NCI-H2196 (cell line): ENCODE results near the gene DPF3.

Experiments
- DNase-seq: peaks from one replicate; lab custom pipeline; 2025; ENCODE audit not compliant: unreplicated experiment; lab: John Stamatoyannopoulos, UW

DPF3 gene

DNA sequence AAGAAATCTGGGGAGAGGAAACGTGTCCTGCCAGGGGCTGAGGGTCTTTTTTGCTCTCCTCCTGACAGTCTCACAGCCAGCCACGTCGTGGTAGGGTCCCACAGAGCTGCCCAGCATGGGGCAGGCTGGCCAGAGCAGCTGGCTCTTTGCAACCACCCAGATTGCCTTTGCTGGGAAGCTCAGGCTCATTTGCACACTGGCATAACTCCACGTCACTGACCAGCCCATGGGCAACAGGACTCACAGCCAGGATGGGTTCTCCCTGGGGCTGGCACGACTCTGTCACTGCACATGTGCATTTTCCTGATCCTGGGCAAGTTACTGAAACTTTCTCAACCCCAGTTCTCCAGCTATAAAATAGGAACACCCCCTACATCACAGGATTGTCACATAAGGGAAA is 242.2 kb downstream of the DPF3 start:
- DNase-seq, result no peak

DNA sequence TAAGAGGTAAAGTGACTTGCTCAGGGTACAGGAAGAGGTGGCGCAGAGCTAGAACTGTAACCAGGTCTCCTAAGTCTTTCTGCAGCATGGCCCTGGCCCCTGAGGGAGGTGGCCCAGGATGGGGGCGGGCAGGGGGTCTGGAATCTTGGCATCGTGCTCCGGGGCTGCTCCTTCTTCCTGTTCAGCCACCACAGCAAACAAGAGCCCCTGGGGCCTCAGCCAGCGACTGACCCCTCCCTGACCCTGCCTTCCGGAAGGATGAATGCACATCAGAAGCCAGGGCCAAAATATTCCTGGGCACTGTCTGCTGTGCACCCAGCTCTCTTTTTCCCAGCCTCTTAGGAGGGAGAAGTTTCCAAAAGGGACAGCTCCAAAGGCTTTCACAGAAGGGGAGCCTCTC is 242.8 kb downstream of the DPF3 start:
- no peak for DNase-seq

GRCh38 chr14:72649603-72650227 is 244.2 kb downstream of the DPF3 start:
- no peak for DNase-seq

DNA sequence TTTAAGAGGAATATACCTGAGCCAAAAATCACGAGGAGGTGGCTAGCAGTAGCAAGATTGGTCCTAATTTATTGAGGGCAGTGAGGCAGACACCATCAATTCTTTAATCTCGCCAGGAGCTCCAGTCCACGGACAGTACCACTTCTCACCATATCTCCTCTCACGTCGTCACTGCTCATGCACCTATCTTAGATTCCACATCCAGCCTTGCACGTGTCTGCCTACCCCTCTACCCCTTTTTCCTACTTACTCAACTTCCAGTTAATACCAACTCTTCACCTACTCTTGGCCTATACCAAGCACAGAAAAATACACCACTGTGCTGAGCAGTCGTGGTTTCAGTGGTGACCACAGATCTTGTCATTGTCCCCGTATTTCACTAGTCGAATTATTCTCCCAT is 246.1 kb downstream of the DPF3 start:
- DNase-seq, result no peak

- no peak for DNase-seq
These were observed 246.9 kb downstream of the DPF3 start for GRCh38 chr14:72646861-72647528.

DNA sequence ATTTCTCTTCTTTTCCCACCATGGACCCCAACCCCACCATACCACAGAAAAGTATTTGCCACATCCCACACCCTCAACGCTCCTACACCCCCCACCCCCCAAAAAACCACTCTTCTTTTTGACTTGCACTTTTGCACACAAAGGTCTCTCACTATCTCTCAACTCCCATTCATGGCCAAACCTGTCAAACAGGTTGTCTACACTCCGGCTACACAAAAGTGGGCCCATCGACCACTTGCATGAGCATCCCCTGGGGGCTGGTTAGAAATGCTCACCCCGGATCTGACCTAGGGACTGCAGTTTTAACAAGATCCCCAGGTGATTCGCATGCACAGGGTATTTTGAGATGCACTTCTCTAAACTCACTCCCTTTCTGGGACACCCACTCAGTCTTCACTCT is 248.2 kb downstream of the DPF3 start:
- no peak for DNase-seq

- DNase-seq, result no peak
These were observed 249.0 kb downstream of the DPF3 start for GRCh38 chr14:72644758-72645489.

GRCh38 chr14:72644038-72644437 is 249.9 kb downstream of the DPF3 start:
- no peak for DNase-seq

- DNase-seq, result no peak
These were observed 250.5 kb downstream of the DPF3 start for GRCh38 chr14:72643317-72643801.

DNA sequence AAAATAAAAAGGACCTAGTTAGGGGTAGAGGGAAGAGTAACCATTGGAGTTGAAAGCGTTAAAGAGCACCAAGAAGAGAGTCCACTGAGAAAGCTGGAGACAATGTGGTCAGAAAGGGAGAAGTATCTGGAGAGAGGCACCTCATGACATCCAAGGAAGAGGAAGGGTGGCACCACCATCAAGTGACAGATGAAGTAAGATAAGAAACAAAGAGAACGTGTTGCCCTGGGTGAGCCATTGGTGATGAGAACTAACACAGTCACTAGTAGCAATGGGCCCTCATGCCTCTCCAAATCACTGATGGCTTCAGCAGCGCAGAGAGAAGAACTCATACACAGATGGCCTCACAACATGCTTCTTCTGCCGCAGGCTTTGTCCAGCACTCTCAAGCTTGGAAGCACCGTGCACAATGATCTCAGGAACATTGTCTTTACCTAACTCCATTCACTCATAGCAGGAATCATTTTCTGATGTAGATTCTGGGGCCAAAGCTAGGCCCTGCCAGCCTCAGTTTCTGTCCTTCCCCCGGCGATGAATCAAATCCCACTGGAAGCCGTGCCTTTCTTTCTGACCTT is 252.9 kb downstream of the DPF3 start:
- DNase-seq, result no peak

DNA sequence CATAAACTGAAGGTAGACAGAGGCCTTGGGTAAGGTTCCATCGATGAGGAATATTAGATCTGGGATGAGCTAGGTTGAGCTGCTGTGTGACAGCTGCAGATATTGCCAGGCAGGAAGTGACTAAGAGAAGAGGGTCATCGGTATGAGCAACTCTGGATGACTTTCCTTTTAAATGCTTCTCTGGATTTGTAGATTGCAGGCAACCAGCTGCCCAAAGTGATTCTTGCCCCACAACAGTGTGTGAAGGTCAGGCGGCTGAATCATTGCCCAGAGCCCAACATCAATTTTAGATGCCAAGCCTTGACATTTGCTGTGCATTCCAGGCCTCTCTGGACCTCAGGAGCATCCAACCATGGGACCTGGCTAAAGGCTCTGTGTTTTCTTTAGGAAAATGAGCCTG is 255.9 kb downstream of the DPF3 start:
- DNase-seq, result no peak

- DNase-seq, result no peak
These were observed 257.0 kb downstream of the DPF3 start for GRCh38 chr14:72636871-72637270.

DNA sequence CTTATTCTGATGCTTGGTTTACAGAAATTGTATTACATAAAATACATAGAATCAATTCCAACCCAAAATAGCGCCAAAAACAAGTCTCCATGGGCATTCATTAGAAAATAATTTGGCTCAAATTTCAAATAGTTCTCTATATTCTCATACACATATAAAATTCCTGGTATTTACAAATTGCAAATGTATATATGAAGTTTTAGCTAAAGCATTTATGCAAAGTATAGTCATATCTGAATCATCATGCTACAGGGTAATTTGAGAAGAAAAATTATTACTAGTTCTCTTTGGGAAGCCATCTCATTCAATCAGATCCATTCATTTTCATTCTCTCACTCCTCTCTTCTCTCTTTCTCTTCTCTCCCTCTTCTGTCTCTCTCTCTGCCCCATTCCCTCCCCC is 257.8 kb downstream of the DPF3 start:
- DNase-seq, result no peak

- no peak for DNase-seq
These were observed 258.9 kb downstream of the DPF3 start for GRCh38 chr14:72634691-72635616.

DNA sequence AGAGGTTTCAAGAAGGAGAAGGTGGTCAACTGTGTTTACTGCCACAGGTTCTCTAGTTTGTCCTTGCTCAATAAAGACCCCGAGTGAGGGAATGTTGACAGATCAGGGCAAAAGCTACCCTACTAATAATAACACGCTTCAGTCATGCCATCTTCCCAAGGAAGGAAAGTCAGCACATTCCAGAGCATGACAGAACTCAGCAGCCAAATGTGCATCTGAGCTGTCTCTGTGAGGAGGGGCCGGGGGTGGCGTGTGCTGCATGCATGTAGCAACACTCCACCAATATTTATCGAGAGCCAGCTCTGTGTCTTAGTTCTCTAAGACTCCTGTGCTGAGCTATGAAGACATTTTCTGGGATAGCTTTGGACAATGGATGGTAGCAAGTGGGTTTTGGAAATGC is 260.4 kb downstream of the DPF3 start:
- DNase-seq, result no peak

- DNase-seq, result no peak
These were observed 261.2 kb downstream of the DPF3 start for GRCh38 chr14:72632727-72633126.

DNA sequence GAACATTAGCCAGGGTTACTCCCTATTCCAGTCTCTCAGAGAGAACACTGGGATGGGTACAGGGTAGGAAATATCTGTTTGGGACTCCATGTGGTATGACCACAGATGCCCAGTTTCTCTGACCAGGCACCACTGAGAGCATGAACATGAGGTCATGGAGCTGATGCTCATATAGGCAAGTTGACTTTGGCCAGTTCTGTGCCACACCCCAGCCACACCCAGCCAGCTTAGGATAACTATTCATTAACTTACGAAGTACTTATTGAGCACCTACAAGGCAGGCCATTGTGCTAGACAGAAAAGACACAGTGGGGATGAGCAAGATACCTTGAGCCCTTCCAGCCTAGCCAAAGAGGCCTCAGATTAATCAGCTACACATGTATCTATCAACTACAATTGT is 262.5 kb downstream of the DPF3 start:
- no peak for DNase-seq

GRCh38 chr14:72630374-72630773 is 263.5 kb downstream of the DPF3 start:
- DNase-seq, result no peak

- no peak for DNase-seq
These were observed 264.4 kb downstream of the DPF3 start for GRCh38 chr14:72629534-72629933.

DNA sequence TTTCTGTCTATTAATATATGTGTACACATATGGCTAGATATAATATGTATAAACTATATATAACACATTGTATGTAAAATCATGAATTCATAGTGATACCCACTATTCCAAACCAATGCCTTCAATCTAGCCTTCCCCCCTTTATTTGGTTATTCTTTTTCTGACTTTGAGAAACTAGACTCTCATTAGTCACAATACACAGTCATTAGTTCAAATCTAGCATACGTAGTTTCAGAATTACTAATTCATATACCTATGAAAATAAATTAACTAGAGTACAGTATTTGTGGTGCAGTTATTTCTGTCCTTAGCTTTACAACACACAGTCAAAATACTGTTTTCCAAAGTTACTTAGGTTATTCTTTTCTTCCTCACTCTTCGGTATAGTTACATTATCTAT is 268.2 kb downstream of the DPF3 start:
- DNase-seq, result no peak
